Panc1 (cell line): ENCODE results near the gene REN.

ENCODE experiments used
- POLR2AphosphoS5 ChIP-seq: IDR thresholded peaks from 2 replicates; pipeline ENCODE4 v1.6.1; 2012; ENCODE audit warnings: mild to moderate bottlenecking, low read depth, low read length, moderate library complexity
- SIN3A ChIP-seq: IDR thresholded peaks from 2 replicates; pipeline ENCODE4 v1.6.1; 2012; ENCODE audit warnings: low read depth, mild to moderate bottlenecking, low read length, moderate library complexity, borderline replicate concordance; ENCODE audit not compliant: insufficient read depth
- TCF7L2 ChIP-seq: IDR thresholded peaks from 2 replicates; pipeline ENCODE4 v1.6.1; 2011; ENCODE audit warnings: mild to moderate bottlenecking, low read depth, low read length, inconsistent platforms
- TF ChIP-seq, protein P1 (sequence below), 2 experiments: IDR thresholded peaks; 2 replicates each; pipeline ENCODE4 v1.6.1; 2011 to 2012; ENCODE audit warnings: low read depth in 2 of 2, control low read depth in 1 of 2, low read length in 1 of 2, mild to moderate bottlenecking in 1 of 2, moderate library complexity in 1 of 2; ENCODE audit not compliant: insufficient read depth in 1 of 2
- TF ChIP-seq, protein P2 (sequence below): fragments of 450-650 bp; IDR thresholded peaks from 2 replicates; pipeline ENCODE4 v1.5.1; 2017; ENCODE audit warnings: mild to moderate bottlenecking

GRCh38 chr1:204136814-204137213, 29.3 kb downstream of the REN start:
- TF ChIP-seq, protein P1, sequence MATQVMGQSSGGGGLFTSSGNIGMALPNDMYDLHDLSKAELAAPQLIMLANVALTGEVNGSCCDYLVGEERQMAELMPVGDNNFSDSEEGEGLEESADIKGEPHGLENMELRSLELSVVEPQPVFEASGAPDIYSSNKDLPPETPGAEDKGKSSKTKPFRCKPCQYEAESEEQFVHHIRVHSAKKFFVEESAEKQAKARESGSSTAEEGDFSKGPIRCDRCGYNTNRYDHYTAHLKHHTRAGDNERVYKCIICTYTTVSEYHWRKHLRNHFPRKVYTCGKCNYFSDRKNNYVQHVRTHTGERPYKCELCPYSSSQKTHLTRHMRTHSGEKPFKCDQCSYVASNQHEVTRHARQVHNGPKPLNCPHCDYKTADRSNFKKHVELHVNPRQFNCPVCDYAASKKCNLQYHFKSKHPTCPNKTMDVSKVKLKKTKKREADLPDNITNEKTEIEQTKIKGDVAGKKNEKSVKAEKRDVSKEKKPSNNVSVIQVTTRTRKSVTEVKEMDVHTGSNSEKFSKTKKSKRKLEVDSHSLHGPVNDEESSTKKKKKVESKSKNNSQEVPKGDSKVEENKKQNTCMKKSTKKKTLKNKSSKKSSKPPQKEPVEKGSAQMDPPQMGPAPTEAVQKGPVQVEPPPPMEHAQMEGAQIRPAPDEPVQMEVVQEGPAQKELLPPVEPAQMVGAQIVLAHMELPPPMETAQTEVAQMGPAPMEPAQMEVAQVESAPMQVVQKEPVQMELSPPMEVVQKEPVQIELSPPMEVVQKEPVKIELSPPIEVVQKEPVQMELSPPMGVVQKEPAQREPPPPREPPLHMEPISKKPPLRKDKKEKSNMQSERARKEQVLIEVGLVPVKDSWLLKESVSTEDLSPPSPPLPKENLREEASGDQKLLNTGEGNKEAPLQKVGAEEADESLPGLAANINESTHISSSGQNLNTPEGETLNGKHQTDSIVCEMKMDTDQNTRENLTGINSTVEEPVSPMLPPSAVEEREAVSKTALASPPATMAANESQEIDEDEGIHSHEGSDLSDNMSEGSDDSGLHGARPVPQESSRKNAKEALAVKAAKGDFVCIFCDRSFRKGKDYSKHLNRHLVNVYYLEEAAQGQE (IDR thresholded peaks at IDR 0.05; ENCODE audit: insufficient read depth in 1 of 2, low read depth in 2 of 2, low read length in 1 of 2) = no peak
- TF ChIP-seq, protein P2, sequence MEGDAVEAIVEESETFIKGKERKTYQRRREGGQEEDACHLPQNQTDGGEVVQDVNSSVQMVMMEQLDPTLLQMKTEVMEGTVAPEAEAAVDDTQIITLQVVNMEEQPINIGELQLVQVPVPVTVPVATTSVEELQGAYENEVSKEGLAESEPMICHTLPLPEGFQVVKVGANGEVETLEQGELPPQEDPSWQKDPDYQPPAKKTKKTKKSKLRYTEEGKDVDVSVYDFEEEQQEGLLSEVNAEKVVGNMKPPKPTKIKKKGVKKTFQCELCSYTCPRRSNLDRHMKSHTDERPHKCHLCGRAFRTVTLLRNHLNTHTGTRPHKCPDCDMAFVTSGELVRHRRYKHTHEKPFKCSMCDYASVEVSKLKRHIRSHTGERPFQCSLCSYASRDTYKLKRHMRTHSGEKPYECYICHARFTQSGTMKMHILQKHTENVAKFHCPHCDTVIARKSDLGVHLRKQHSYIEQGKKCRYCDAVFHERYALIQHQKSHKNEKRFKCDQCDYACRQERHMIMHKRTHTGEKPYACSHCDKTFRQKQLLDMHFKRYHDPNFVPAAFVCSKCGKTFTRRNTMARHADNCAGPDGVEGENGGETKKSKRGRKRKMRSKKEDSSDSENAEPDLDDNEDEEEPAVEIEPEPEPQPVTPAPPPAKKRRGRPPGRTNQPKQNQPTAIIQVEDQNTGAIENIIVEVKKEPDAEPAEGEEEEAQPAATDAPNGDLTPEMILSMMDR = no peak
- TF ChIP-seq POLR2AphosphoS5 (no peak), SIN3A (no peak), TCF7L2 (no peak)
